GM19397 (cell line): ENCODE data around the gene NTM.

Source experiments
- ATAC-seq: cut with Tn5 transposase; IDR thresholded peaks from one replicate; pipeline ENCODE4 v1.9.1; 2021; ENCODE audit warnings: mild to moderate bottlenecking, moderate library complexity; ENCODE audit not compliant: unreplicated experiment

The NTM gene

DNA sequence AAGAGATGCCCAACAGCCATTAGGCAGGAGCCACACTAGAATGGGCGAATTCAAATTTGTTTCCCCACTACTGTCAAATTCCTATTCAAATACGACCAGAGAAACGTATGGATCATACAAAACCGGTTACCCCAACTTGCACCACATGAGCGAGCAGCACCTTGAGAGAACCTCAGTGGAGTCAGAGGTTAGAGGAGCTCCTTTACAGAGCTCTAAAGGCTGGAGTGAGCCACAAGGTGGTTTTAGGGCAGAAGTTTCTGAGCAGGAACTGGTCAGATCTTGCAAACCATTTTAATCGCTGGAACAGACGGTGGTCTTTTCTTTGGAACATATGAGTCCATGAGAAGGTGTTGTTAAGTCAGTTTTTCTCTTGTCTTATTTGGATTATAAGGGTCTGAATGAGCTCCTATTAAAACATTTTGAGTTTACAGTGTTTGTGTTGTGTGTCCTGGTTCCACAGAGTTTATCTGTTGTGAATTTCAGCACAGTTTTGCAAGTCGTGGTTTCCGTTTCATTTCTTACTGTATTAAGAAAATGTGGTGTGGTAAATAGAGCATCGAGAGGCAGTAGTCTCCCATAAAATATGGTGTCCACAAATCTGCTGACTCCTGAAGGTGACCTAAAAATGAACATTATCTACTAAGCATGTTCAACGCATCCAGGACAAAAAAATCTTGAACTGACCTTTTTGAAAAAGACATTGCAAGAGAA, 471.7 kb downstream of the NTM start:
- no peak for ATAC-seq

GRCh38 chr11:131845255-131845654, 474.8 kb downstream of the NTM start:
- ATAC-seq: no peak

GRCh38 chr11:131849485-131849884, 479.1 kb downstream of the NTM start:
- ATAC-seq: no peak

DNA sequence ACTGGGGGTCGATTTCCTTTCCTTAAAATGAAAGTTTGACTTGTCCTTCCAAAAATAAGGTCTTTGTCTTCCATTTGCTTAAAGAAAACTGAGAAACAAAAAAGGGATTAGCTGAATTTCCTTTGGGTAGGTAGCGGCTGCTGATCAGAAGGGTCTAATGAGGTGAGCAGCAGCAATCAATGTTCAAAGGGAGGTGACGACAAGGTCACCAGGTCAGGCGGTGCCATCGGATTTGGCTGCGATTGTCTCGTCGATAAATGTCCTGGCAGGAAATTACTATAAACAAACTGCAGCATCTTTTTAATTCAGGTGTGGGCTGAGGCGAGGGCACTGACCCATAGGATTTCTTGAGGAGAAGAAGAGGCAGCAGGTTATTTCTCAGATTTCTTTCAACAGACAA, 480.1 kb downstream of the NTM start:
- no peak for ATAC-seq

- ATAC-seq: no peak
These were observed 481.7 kb downstream of the NTM start for GRCh38 chr11:131851964-131852755.

- ATAC-seq: no peak
These were observed 482.3 kb downstream of the NTM start for GRCh38 chr11:131852757-131853156.

GRCh38 chr11:131854391-131854790, 484.0 kb downstream of the NTM start:
- ATAC-seq: no peak

DNA sequence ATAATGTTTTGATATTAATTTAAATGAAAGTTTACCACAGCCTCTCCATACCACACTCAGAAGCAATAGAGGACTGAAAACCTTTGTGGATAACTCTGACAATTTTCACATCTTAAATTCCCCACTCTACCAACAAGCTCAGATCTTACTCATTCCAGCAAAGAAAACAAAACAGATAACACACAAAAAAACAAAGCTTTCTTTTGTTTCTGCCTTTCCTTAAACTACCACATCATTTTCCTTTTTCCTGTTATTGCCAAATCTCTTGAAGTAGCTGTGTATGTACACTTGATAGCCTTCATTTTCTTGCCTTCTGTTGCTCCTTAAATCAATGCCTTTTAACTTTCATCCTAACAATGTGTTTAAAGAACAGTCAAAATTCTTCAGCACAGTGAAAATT, 484.9 kb downstream of the NTM start:
- ATAC-seq: no peak

GRCh38 chr11:131857246-131857645, 486.8 kb downstream of the NTM start:
- no peak for ATAC-seq

DNA sequence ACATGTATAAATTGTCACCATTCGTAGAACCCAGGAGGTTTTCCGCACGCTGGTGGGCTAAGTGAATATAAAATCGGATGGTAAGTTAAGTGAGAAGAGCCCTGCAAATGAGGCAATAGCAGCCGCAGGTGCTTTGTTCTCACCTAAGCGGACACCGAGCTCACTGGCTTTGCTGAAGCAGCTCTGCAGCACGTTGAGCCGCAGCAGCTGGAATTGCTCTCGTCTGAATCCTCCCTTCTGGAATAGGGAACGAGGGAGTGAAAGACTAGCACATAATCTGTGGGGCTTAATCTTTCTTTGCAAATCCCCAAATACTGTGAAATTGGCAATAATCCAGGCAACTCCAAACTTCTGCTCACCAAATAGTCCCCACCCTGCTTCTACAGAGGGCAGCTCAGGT, 488.1 kb downstream of the NTM start:
- no peak for ATAC-seq

DNA sequence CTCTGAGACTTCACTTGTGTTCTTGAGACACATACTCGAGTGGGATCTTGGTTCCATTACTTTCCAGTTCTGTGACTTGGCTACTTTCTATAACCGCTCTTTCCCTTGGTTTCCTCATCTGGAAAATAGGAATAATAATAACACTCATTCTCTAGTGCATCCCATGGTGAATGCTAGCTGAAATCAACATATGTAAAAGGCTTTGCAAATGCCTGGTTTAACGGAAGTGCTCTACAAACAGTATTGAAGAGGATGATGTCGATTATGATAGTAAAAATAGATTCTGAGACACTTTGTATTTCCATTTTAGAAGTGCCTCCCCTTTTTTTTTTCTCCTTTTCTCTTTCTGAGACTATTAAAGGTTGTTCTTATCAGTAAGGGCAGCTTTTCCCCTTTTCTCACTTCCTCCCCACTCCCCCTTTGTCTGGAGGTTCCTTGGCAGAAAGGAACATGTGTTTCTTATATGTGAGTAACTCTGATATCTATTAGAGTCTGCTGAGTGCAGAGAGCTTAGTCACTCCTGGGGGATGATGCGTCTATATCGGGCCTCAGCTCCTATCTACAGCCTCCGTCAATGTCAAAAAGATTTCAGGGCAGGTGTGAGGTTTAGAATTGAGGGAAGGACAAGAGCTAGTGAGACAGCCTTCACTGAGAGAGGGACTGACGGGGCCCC, 489.3 kb downstream of the NTM start:
- ATAC-seq: no peak

DNA sequence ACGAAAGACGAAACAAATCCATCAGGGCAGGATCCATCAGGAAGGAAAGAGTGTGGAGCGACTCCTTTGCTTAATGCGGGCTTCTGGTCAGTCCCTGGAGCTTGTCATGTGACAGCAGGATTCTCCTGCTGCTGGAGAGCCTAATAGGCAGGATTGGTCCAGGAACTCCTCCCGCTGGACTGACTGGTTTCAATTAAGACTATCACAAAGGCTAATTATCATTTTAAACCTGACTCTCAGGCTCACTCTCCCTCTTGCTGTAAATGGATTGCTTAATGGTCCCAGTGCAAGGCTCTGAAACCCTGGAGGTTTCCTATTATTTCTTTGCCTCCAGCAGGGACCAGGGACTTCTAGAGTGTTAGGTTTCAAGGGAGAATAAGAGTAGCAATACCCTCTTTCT, 493.8 kb downstream of the NTM start:
- no peak for ATAC-seq

- ATAC-seq: no peak
These were observed 495.4 kb downstream of the NTM start for GRCh38 chr11:131865860-131866259.

DNA sequence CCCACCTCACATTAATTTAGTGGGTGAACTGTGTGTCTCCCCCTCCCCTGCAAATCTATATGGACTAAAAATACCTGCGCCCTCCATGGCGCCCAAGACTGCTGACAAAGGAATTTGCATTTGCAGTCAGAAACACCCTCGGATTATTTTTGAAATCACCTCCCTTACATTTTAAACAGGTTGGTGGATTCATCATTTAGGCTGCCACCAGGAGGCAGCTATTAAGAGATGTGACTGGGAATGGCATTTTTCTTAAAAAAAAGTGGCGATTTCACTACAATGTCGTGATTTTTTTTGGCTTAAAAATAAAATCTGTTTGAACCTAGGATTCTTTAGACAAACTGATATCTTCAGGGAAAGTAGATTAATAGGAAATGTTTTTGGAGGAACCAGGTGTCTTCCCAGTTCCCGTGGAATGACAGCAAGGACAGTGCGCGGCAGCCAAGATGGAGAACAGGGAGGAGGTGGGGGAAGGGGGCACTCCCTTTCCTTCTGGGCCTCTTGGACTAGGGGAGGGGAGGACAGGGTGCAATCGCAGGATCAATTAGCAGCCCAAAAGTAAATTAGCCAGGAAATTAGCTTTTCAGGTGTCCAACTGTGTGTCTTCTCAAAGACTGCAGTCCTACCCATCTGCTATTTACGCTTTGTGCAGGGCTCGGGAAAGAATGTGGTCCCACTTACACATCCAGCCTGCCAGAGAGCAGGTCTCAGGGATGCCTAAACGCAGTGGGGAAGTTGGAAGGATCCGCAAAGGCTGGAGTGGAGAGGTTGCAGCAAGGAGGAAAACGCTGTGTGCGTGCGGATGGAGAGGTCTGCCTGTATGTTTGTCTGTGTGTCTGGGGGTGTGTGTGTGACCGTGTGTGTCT, 496.4 kb downstream of the NTM start:
- no peak for ATAC-seq

- ATAC-seq: peak; percentile 78
These were observed 497.2 kb downstream of the NTM start for GRCh38 chr11:131867457-131868257.

DNA sequence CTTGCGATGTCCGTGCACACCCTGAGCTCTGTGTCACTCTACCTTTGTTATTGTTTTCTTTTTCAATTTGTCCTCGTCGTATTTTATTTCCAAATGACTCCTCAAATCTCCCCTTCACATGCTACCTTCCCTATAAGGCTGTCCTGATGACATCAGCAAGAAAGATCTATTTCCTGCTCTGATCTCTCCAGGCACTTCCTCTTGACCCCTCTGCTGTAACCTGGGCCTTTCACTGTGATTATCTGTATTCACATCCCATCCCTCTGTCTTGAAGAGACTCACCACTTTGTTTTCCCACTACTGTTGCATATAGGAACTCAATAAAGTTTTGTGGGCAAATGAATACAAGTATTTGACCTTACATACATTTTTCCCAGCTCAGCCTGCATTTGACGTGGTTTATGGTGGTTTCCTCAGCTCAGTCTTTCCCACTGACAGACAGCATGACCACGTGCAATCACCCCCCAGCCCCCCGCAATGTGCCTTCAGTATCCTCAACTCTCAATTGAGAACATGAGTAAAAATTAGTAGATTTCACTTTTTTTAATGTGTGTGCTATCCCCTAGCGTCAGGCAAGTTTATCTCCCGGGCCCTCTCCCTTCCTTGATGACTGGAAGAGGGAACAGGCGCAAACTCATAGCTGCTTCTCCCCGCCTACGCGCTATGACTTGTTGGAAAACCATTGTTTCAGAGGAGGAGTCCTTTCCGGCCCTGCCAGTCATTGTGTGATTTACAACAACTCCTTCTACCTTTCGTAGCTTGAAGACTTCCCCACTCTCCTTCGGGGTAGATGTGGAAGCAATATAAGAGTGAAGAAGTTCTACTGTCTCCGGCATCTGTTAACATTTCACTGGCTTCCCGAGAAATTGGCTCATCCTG, 498.5 kb downstream of the NTM start:
- ATAC-seq: no peak

- ATAC-seq: no peak
These were observed 499.9 kb downstream of the NTM start for GRCh38 chr11:131870305-131870704.

DNA sequence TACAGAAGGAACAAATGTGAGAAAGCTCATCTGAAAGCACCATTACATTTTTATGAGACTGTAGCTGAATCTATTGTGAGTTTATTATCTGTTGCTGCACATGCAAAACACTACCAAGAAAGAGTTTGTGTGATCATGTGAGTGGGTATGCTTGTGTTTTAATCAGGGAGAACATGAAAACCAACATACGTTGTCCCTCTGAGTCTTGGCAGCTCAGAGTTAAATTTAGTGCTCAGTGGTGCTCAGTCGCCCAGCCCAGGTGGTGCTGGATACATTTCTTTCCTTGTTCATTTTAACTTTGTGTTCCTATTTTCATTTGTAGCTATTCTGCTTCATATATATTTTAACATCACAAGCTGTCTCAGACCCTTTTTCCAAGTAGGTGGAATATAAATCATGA, 500.6 kb downstream of the NTM start:
- ATAC-seq: no peak

GRCh38 chr11:131874070-131874469, 503.7 kb downstream of the NTM start:
- ATAC-seq: no peak
